ENCODE results near the gene STARD3.

DNA sequence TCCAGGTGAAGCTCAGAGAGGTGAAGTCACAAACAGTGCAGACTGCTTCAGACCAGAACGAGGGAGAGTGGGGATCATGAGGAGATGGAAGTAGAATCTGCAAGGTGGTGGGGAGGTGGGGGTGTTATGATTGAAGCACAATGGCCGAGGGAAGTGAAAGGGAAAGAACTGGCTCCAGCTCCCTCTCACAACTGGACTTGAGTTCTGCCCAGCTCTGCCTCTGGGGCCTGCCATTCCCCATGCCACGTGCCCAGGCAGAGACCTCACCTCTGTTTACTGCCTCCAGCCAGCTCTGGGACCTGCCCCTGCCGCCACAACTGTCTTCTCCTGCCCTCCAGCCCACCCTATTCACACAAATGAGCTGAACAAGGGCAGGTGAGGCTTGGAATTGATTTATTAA, 33.8 kb downstream of the STARD3 start:
- TF ChIP-seq EP300 (IDR thresholded peaks at IDR 0.05), result no peak
- TF ChIP-seq, protein P1, sequence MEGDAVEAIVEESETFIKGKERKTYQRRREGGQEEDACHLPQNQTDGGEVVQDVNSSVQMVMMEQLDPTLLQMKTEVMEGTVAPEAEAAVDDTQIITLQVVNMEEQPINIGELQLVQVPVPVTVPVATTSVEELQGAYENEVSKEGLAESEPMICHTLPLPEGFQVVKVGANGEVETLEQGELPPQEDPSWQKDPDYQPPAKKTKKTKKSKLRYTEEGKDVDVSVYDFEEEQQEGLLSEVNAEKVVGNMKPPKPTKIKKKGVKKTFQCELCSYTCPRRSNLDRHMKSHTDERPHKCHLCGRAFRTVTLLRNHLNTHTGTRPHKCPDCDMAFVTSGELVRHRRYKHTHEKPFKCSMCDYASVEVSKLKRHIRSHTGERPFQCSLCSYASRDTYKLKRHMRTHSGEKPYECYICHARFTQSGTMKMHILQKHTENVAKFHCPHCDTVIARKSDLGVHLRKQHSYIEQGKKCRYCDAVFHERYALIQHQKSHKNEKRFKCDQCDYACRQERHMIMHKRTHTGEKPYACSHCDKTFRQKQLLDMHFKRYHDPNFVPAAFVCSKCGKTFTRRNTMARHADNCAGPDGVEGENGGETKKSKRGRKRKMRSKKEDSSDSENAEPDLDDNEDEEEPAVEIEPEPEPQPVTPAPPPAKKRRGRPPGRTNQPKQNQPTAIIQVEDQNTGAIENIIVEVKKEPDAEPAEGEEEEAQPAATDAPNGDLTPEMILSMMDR (IDR thresholded peaks at IDR 0.05), result no peak
- no peak for TF ChIP-seq POLR2AphosphoS5 (IDR thresholded peaks at IDR 0.05)

Data from esophagus muscularis mucosa (tissue), 4 donors.